Vagina (tissue), 2 donors: ENCODE data around the gene PPP1R13B.
"Not testable (repeated sequence)": the region's sequence is repeated elsewhere in the genome, so short reads cannot be mapped to it uniquely, and the experiment has no call there.

Source experiments
- POLR2A ChIP-seq, 2 donors: fragments of 450-650 bp; IDR thresholded peaks; one replicate each; pipeline ENCODE4 v1.6.1; 2017; ENCODE audit warnings: antibody characterized with exemption in 2 of 2, mild to moderate bottlenecking in 2 of 2, moderate library complexity in 2 of 2
- TF ChIP-seq, protein P1 (sequence below), 3 experiments: fragments of 450-650 bp in 2 of 3; fragments of 200-600 bp in 1 of 3; sonication (generic) in 1 of 3; IDR thresholded peaks; one replicate each; pipeline ENCODE4 v1.5.1; 2017 to 2019; ENCODE audit warnings: antibody characterized with exemption in 3 of 3, mild to moderate bottlenecking in 2 of 3, moderate library complexity in 2 of 3

DNA sequence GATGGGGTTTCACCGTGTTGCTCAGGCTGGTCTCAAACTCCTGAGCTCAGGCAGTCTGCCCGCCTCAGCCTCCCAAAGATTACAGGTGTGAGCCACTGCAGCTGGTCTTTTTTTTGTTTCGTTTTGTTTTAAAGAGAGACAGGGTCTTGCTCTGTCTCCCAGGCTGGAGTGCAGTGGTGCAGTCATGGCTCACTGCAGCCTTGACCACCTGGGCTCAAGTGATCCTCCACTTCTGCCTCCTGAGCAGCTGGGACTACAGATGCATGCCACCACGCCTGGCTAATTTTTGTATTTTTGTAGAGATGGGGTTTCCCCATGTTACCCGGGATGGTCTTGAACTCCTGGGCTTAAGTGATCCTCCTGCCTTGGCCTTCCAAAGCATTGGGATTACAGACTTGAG is 155.7 kb downstream of the PPP1R13B start:
- not testable (repeated sequence) for TF ChIP-seq POLR2A (IDR thresholded peaks at IDR 0.05)
- TF ChIP-seq, protein P1, sequence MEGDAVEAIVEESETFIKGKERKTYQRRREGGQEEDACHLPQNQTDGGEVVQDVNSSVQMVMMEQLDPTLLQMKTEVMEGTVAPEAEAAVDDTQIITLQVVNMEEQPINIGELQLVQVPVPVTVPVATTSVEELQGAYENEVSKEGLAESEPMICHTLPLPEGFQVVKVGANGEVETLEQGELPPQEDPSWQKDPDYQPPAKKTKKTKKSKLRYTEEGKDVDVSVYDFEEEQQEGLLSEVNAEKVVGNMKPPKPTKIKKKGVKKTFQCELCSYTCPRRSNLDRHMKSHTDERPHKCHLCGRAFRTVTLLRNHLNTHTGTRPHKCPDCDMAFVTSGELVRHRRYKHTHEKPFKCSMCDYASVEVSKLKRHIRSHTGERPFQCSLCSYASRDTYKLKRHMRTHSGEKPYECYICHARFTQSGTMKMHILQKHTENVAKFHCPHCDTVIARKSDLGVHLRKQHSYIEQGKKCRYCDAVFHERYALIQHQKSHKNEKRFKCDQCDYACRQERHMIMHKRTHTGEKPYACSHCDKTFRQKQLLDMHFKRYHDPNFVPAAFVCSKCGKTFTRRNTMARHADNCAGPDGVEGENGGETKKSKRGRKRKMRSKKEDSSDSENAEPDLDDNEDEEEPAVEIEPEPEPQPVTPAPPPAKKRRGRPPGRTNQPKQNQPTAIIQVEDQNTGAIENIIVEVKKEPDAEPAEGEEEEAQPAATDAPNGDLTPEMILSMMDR (IDR thresholded peaks at IDR 0.05): not testable (repeated sequence)
